ENCODE results near the gene SRI.
A peak's percentile ranks its signal among the peaks of the same experiment; 100 is the strongest.

SRI gene

DNA sequence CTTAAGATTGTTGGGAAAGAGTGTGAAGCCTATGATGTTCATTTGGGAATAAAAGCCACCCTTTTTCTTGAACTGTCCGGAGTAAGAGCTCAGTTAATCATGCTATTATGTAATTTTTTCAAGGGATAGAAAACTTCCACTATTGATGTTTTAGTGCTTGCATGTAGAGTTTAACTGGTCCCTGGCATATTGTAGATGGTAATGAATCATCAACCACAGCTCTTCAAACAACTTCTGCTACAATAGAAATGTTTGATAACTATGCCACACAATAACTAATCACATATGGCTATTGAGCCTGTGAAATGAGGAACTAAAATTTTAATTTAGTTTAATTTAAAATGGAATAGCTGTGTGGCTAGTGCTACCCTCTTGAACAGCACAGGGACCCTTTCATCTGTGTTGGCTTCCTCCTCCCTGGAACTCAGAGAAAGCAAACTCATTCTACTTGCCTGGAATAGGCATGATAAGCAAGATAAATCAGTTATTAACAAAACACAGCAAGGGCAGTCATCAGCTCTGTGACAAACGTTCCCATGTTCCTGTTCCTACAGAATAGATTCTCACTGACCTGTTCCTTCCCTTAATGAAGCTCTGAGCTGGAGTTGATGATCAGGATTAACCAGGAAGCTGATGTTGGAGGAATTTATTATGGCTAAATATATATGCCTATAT, 4.9 kb upstream of the SRI start:
- no peak for DNase-seq

DNA sequence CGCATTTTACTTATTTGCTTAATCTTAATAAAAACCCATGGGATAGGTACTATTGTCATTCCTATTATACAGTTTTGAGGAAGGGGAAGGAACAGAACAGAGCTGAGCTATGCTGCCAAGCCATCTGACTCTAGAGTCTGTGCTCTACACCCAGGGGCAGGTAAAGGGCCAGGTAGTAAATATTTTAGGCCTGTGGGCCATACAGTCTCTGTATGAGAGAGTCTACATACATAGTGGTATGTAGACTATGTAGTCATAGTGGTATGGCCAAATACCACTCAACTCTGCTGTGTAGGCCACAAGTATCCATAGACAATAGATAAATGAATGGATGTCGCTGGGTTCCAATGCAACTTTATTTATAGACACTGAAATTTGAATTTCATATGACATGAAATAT, 3.4 kb upstream of the SRI start:
- DNase-seq = no peak

- peak; percentile 58 to 63 for DNase-seq
Measured at GRCh38 chr7:88218836-88219605, 817 bp downstream of the SRI start.

DNA sequence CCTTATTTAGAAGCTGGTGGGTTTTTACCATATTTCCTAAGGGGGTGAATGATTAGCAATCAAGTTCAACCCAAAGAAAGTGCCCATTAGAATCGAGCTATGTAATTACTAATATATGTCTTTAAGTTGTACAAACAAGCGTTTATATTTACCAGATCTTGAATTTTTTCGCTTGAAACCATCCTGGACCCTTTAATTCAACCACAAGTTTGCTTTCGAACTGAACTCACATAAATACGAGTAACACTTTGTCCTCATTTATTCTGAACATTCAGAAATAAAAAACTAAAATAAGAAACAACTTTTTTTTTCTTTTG, 1.5 kb downstream of the SRI start:
- no peak for DNase-seq

DNA sequence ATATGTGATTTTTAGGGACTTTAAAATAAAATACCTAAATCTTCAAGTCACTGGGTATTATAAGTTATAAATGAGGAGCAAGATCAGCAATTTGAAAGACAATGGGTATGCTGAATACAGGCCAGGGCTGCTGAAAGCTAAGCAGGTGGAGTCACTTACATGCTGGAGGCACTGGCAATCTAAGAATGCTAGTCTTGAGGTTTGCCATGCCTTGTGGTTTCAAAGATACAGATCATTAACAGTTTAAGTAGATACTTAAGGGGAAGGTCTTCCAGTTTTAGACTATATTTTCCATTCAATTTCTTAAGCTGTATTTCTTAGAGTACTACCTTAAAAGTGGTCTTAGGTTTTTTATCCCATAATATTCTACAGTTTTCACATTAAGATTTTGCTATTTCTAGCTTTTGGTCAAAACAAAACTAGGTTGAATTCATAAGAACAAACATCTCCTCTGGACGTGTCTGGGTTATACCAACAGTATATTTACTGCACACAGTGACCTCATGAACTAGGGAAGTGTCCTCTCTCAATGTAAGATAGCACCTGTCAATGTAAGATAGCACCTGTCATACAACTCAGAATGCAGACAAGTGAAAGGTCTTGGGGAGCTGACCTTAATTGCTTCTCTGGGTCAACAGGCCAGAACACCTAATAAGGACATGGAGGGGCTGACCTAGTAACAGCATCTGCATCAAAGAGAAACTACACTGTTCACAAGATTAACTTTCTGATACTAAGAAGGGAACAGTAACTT, 2.0 kb downstream of the SRI start:
- peak in 1 of 2 donors; percentile 46 for DNase-seq

GRCh38 chr7:88216276-88216675, 3.6 kb downstream of the SRI start:
- no peak for DNase-seq

DNA sequence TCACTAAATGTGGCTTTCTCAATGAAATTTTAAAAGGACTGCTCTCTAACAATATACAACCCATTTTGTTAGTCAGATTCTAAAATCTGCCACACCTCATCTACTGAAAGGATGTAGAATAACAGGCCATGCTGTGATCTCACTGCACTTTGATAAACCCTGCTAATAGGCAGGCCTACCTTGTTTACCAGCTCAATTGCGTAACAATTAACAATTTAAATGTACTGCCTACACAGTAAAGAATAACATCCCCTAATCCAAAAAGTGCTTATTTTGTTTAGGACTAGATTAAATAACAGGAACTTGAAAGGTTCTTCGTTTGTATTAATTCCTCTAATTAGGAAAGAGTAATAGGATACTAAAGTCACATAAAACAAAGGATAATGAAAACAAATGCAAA, 4.5 kb downstream of the SRI start:
- no peak for DNase-seq

DNA sequence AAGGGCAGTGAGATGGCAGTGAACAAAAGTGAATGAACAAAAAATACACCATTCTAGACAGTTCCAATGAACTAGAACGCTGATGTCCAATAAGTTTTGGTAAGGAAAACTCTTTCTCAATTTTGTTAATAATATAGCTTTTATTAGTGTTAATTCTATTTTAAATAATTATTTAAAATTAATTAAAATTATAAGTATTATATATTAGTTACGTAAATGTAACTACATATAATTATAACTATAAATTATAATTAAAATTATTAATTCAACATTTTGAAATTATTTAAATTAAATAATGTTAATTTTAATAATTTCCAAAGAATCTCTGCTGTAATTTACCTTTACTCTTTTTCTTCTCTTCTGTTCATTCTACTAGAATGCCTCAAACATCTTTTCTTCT, 5.4 kb downstream of the SRI start:
- no peak for DNase-seq

- DNase-seq = no peak
Measured at GRCh38 chr7:88212918-88213317, 6.9 kb downstream of the SRI start.

- no peak for DNase-seq
Measured at GRCh38 chr7:88208521-88208920, 11.3 kb downstream of the SRI start.

DNA sequence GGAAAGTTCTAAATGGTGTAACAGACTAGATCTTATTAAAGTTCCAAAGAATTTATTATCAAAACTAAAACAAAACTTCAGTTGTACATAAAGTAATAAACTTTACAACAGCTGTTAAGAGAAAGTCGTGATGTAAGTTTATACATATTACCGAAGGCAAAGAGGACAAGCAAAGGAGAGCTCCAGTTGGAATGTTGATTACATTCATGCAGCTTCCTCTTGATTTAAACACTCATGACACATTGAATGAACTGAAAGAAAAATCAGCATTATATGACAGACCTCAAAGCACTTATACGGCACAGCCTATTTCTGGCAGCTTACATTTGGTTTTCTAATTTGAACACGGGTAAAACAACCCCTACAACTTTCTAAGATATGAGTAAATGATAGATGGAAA, 13.6 kb downstream of the SRI start:
- DNase-seq = no peak

GRCh38 chr7:88205179-88205578, 14.7 kb downstream of the SRI start:
- DNase-seq = no peak

GRCh38 chr7:88204525-88205110, 15.2 kb downstream of the SRI start:
- no peak for DNase-seq

DNA sequence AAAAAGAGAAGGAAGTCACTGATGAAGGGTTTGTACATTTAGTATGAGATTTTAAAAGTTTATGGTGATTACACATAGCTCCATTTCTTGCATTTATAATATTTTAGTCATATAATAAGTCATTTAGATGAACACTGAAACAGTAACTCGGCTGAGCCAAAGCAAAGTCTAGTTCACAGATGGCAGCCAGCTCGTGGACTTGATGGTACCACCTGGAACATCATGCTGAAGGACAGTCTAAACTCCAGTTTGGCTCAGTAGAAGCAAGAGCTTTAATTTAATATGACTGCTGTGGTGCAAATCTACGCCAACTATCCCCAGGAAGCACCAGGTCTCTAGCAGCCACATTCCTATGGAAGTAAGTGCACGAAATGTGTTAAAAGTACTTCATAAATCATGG, 16.4 kb downstream of the SRI start:
- no peak for DNase-seq

GRCh38 chr7:88202799-88203198, 17.0 kb downstream of the SRI start:
- no peak for DNase-seq

DNA sequence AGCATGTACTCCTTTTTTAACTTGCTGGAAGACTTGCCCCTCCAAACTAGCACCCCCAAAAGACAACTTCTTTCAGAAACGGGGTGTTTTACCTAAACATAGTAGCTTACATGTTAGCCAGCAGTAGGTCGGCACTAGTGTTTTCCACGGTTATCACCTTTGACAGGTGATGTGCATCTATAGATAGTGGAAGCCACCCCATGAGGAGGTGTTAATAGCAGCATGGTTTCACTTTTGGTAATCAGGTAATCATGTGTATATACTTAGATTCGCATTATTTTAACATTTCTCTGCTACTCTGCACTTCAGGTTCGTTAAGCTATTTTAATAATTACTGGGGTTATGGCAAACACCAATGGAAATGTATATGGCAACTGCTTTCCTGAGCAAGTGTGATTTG, 17.6 kb downstream of the SRI start:
- DNase-seq = no peak

- no peak for DNase-seq
Measured at GRCh38 chr7:88201305-88201704, 18.5 kb downstream of the SRI start.

DNA sequence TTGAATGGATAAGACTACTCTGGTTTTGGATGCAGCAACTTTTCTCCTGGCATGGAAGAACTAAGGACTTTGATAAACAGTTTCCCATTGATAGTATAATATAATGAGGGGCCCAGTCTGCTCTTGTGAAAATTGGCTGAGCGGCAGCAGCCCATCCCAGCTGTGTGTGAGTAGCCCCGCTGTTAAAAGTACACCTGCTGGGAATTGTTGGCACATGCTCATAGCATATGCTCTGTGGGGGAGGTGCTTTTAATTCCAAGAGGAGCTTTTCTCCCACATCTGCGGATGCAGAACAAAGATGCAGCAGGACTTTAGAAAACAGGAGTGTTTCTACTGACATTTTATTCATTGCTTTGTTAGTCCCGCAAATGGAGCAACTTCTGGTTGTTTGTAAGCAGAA, 19.0 kb downstream of the SRI start:
- DNase-seq = no peak

GRCh38 chr7:88200261-88200660, 19.6 kb downstream of the SRI start:
- DNase-seq = no peak

GRCh38 chr7:88191911-88192310, 27.9 kb downstream of the SRI start:
- DNase-seq = no peak

- no peak for DNase-seq
Measured at GRCh38 chr7:88185650-88186049, 34.2 kb downstream of the SRI start.

DNA sequence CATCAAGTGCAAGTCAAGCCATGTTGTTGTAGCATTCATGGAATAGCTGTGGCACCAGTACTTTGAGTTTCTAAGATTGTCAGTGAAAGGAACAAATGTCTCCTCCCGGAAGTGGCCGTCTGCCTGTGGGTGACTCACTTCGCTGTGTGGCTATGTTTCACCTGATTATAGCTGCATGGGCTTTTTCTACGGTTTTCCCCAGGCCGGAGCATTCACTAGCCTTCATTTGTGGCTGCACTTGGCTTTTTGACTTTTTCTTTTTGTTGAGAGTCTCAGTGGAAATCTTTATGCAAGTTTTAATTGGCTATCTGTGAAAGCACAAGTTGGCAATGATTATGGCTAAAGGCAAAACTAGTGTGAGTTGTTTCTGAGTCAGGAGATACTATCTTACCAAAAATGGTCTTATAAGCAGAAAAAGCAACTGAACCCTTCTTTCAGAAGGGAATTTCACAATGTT, 35.0 kb downstream of the SRI start:
- peak in 1 of 2 donors; percentile 17 for DNase-seq

DNA sequence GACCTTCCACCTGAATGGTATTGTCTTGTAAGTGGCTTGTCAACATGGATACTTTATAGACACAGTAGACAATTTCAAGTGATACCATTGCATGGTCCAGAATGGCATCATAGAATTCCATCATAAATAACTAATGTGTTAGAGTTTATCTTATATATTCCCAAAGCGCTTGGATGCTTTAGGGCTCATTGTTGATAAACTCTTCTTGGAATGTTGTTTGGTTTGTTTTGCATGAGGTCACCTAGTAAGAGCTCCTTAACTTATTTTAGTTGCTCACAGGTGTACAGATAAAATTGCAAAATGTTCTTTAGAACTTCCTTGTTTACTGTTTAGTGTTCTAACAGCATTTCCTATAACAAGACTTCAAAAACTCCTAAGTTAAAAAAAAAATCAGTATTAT, 36.8 kb downstream of the SRI start:
- DNase-seq = no peak

DNA sequence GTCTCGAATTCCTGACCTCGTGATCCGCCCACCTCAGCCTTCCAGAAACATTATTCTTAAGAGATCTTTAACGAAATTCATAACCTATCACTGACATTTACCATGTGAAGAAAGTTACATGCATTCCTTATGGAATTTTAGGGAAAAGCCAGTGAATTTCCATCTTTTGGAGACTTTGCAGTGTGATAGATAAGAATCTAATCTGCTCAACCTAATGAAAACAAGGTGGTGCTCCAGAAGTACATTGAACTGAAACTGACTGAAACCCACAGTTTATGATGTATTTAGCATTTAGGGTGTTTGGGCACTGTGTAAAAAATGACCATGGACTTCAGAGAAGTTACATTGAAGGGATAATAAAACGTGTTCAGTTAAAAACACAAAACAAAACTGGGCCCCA, 43.6 kb downstream of the SRI start:
- no peak for DNase-seq
